Calu3 (cell line): ENCODE data around the gene LRTM2. TPM values are rescaled to one million over a fixed set of nuclear protein-coding genes. Genes with fewer than 3 reads are reported as not detected.

ENCODE experiments used
- BruUV-seq: library from RNA; stranded (reverse); fragments of 400-500 nt; replicated peaks from 2 replicates; lab custom pipeline; 2021; lab: Mats Ljungman, UMichigan
- CTCF ChIA-PET: fragments of 300-600 bp; sonication (Branson Sonifier 250); formaldehyde crosslinking; loops from one replicate; lab custom pipeline; 2022; ENCODE audit warnings: antibody characterized with exemption; lab: Charles Lee
- DNase-seq: peaks from one replicate; pipeline ENCODE4 v3.0.0; 2022
- H3K27ac Mint-ChIP-seq: one replicate; pipeline ENCODE4 v1.8.0; 2022; ENCODE audit warnings: mixed read lengths; ENCODE audit not compliant: unreplicated experiment
- H3K27me3 Mint-ChIP-seq: one replicate; pipeline ENCODE4 v1.8.0; 2022; ENCODE audit warnings: mixed read lengths; ENCODE audit not compliant: unreplicated experiment
- H3K36me3 Mint-ChIP-seq: one replicate; pipeline ENCODE4 v1.8.0; 2022; ENCODE audit warnings: mild to moderate bottlenecking, moderate library complexity, mixed read lengths; ENCODE audit not compliant: insufficient read depth, unreplicated experiment
- H3K4me1 Mint-ChIP-seq: one replicate; pipeline ENCODE4 v1.8.0; 2022; ENCODE audit warnings: mild to moderate bottlenecking, low read depth, mixed read lengths; ENCODE audit not compliant: unreplicated experiment
- H3K4me3 Mint-ChIP-seq: one replicate; pipeline ENCODE4 v1.8.0; 2022; ENCODE audit warnings: mild to moderate bottlenecking, low read depth, moderate library complexity, mixed read lengths; ENCODE audit not compliant: unreplicated experiment
- H3K9me3 Mint-ChIP-seq: one replicate; pipeline ENCODE4 v1.8.0; 2022; ENCODE audit warnings: low read depth, mixed read lengths; ENCODE audit not compliant: unreplicated experiment
- intact Hi-C: fragments of 100-400 bp; cut with micrococcal nuclease; formaldehyde crosslinking; loops from one replicate; pipeline ENCODE4 v1.10.0; 2022; ENCODE audit not compliant: unreplicated experiment
- total RNA-seq: library from RNA; stranded (reverse); gene quantifications from 2 replicates; pipeline ENCODE4 v1.2.3, GENCODE V29; 2022
- TF ChIP-seq, protein P1 (sequence below): fragments of 200-600 bp; IDR thresholded peaks from one replicate; pipeline ENCODE4 v1.8.0; 2022; ENCODE audit warnings: antibody characterized with exemption; ENCODE audit not compliant: unreplicated experiment

LRTM2 gene
- total RNA-seq, 1 experiment from 2014 or later: not detected

DNA sequence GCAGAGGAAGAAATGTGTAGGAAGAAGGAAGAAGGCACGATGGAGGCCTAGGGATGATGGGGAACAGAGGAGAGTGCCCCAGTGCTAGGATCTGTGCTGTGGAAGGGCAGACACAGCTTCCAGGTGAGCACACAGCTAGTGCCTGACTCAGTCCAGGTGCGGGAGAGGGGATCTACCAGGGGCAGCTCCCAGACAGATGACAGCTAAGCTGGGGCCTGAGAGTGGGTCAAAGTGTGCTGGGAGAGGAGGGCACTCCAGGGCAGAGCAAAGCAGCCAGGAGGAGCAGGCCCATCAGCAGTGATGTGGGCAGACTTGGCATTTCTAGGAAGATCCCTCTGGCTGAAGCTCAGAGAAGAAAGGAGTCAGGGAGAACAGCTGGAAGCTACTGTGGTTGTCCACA, 36.7 kb downstream of the LRTM2 start:
- CTCF ChIA-PET: interaction anchor here (1.3 kb wide), 1 partner anchor 16 kb away, joined by 3 read pairs; no protein-coding TSS in a partner anchor
- Mint-ChIP-seq H3K27ac (no peak overlapping the region), H3K36me3 (no peaks in the 10 kb centered on the region), H3K4me1 (no peaks in the 10 kb centered on the region), H3K4me3 (no peak overlapping the region), H3K9me3 (no peaks in the 10 kb centered on the region), H3K27me3 (peaks cover 94% of the 10 kb centered on the region)
- no TSS peak for BruUV-seq
- DNase-seq: no peak
- TF ChIP-seq, protein P1, sequence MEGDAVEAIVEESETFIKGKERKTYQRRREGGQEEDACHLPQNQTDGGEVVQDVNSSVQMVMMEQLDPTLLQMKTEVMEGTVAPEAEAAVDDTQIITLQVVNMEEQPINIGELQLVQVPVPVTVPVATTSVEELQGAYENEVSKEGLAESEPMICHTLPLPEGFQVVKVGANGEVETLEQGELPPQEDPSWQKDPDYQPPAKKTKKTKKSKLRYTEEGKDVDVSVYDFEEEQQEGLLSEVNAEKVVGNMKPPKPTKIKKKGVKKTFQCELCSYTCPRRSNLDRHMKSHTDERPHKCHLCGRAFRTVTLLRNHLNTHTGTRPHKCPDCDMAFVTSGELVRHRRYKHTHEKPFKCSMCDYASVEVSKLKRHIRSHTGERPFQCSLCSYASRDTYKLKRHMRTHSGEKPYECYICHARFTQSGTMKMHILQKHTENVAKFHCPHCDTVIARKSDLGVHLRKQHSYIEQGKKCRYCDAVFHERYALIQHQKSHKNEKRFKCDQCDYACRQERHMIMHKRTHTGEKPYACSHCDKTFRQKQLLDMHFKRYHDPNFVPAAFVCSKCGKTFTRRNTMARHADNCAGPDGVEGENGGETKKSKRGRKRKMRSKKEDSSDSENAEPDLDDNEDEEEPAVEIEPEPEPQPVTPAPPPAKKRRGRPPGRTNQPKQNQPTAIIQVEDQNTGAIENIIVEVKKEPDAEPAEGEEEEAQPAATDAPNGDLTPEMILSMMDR: no peak
- intact Hi-C loops: no loop called here

DNA sequence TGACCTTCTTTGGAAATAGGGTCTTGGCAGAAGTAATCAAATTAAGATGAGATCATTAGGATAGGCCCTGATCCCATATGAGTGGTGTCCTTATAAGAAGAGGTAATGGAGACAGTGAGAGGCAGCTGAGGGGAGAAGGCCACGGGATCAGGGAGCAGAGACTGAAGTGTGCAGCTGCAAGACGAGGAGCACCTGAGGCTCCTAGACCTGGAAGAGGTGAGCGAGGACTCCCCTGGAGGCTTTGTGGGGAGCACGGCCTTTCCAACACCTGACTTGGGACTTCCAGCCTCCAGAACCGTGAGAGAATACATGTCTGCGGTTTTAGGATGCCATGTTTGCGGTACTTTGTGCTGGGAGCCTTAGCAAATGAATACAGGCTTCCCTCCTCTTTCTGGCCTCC, 37.5 kb downstream of the LRTM2 start:
- no peak overlapping the region for H3K4me3 Mint-ChIP-seq
- CTCF ChIA-PET: interaction anchor here (1.3 kb wide), 1 partner anchor 16 kb away, joined by 3 read pairs; no protein-coding TSS in a partner anchor
- no peak overlapping the region for H3K27ac Mint-ChIP-seq
- peaks cover 100% of the 10 kb centered on the region for H3K27me3 Mint-ChIP-seq
- BruUV-seq: no TSS peak
- no peaks in the 10 kb centered on the region for H3K4me1 Mint-ChIP-seq
- intact Hi-C loops: no loop called here
- no peaks in the 10 kb centered on the region for H3K36me3 Mint-ChIP-seq
- no peak for DNase-seq
- no peaks in the 10 kb centered on the region for H3K9me3 Mint-ChIP-seq
- TF ChIP-seq, protein P1: no peak

DNA sequence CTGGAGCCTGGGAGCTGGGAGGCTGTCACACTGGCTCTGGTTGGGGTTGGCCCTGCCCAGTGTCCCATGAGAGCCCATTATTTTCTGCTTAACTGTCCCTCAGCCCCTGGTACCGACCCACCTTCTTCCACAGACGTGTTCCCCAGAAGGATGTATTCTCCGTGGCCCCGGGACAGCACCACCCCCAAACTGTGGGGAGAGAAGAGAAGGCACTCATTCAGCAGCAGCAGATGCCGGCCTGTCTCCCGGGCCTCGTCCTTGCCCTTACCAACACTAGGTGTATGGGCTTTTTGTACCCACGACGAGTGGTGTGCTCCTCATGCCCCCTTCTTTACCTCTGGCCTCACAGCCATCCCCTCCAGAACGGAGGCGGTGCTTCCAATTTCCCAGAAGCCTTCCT, 38.1 kb downstream of the LRTM2 start:
- Mint-ChIP-seq H3K9me3 (no peaks in the 10 kb centered on the region), H3K4me3 (no peak overlapping the region), H3K27me3 (peaks cover 99% of the 10 kb centered on the region), H3K36me3 (no peaks in the 10 kb centered on the region), H3K4me1 (no peaks in the 10 kb centered on the region), H3K27ac (no peak overlapping the region)
- BruUV-seq: no TSS peak
- DNase-seq: no peak
- TF ChIP-seq, protein P1: no peak
- intact Hi-C loops: no loop called here
- CTCF ChIA-PET: interaction anchor here (1.0 kb wide), 1 partner anchor 22 kb away, joined by 4 read pairs; no protein-coding TSS in a partner anchor

DNA sequence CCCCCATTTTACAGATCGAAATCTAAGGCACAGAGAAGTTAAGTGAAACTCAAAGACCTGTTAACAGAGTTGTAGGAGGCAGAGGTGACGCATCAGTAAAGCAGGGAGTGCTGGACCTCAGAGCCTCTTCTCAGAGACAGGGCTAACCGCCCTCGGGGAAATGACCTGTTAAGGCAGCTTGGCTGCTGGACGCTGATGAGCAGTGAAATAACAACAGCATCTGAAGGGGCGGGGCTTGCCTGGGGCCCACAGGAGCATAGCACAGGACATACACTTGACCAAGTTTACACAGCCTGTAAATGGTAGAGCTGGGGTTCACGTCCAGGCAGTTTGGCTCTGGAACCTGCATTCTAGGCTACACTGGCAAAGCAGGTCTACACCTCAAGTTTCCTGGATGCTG, 39.3 kb downstream of the LRTM2 start:
- Mint-ChIP-seq H3K27me3 (peaks cover 87% of the 10 kb centered on the region), H3K9me3 (no peaks in the 10 kb centered on the region), H3K36me3 (no peaks in the 10 kb centered on the region), H3K4me3 (no peak overlapping the region), H3K4me1 (no peaks in the 10 kb centered on the region), H3K27ac (no peak overlapping the region)
- no peak for DNase-seq
- TF ChIP-seq, protein P1: no peak
- CTCF ChIA-PET: no interaction called here
- no TSS peak for BruUV-seq
- intact Hi-C loops: no loop called here
